Kidney (tissue), 14 donors: Measurements from ENCODE around the gene LCN1. TPM values are rescaled to one million over a fixed set of nuclear protein-coding genes. Genes with fewer than 3 reads are reported as not detected.

Experiments
- DNase-seq, 5 donors: peaks; one replicate each; pipeline ENCODE4 v3.0.0-alpha.2; 2013 to 2020
- FAIRE-seq: peaks from 2 replicates; lab custom pipeline; 2012; peaks lifted over from hg19 to GRCh38; lab: Jason Lieb, UNC
- H3K27ac ChIP-seq, 2 donors: one replicate each; pipeline ENCODE4 v1.7.0; 2013; ENCODE audit warnings: low read depth in 2 of 2, low read length in 2 of 2, inconsistent platforms in 1 of 2
- H3K27me3 ChIP-seq: one replicate; pipeline ENCODE4 v1.7.1; 2013; ENCODE audit warnings: low read length, inconsistent platforms; ENCODE audit not compliant: control insufficient read depth, insufficient read depth
- H3K36me3 ChIP-seq, 3 donors: one replicate each; pipeline versions ENCODE4 v1.7.0 to v1.7.1; 2013; ENCODE audit warnings: low read length in 3 of 3, control low read depth in 1 of 3, inconsistent platforms in 1 of 3; ENCODE audit not compliant: insufficient read depth in 3 of 3, control insufficient read depth in 2 of 3
- H3K4me1 ChIP-seq, 3 donors: one replicate each; pipeline versions ENCODE4 v1.7.0 to v1.7.1; 2013; ENCODE audit warnings: low read length in 3 of 3, inconsistent platforms in 1 of 3, low read depth in 1 of 3; ENCODE audit not compliant: control insufficient read depth in 2 of 3, insufficient read depth in 2 of 3
- H3K4me3 ChIP-seq, 3 donors: one replicate each; pipeline versions ENCODE4 v1.7.0 to v1.8.1; 2013; ENCODE audit warnings: low read length in 3 of 3, control low read depth in 1 of 3, inconsistent platforms in 1 of 3
- H3K9ac ChIP-seq, 3 donors: one replicate each; pipeline versions ENCODE4 v1.7.0 to v1.7.1; 2013; ENCODE audit warnings: low read length in 3 of 3, control low read depth in 1 of 3, inconsistent platforms in 1 of 3
- H3K9me3 ChIP-seq, 3 donors: one replicate each; pipeline versions ENCODE4 v1.7.0 to v1.7.1; 2013; ENCODE audit warnings: low read length in 3 of 3, control low read depth in 1 of 3, inconsistent platforms in 1 of 3; ENCODE audit not compliant: control insufficient read depth in 2 of 3, insufficient read depth in 1 of 3
- CTCF ChIP-seq: IDR thresholded peaks from 3 replicates; pipeline ENCODE4 v1.5.1; 2012; ENCODE audit warnings: mild to moderate bottlenecking, moderate library complexity, borderline replicate concordance; ENCODE audit not compliant: insufficient read depth; ENCODE audit errors: extremely low read depth
- intact Hi-C: fragments of 100-400 bp; cut with DNase I; formaldehyde crosslinking; loops from one replicate; pipeline ENCODE4 v1.11.1; 2022
- polyA plus RNA-seq: library from polyadenylated mRNA; stranded (reverse); fragments of 350-450 nt; fragmentation: Illumina TruSeq; extraction: RNeasy Lipid Tissue Mini Kit (QIAGEN cat#74804); gene quantifications from one replicate; pipeline ENCODE4 v1.2.3, GENCODE V29; 2014; ENCODE audit warnings: low read depth, low replicate concordance; ENCODE audit not compliant: insufficient read depth
- total RNA-seq: library from RNA; stranded (reverse); fragmentation: NEBNext Ultra II Directional; extraction: Animal tissue kit (Norgen Biotek cat#: 25700); gene quantifications from one replicate; pipeline ENCODE4 v1.2.1, GENCODE V29; 2021
- donor health status: control.
- donor health status: control.
- donor health status: control.
- donor health status: control.
- donor health status: control.
- donor health status: DM: yes; HTN: yes; CAD: no.
- donor health status: Normal renal cell carcinoma (clear cell type).

Gene LCN1
- total and polyA plus RNA-seq, 2 donors from 2014 or later, result not detected

- no peak for FAIRE-seq
These were observed 4.9 kb upstream of the LCN1 start for GRCh38 chr9:135516132-135516860.

GRCh38 chr9:135517407-135517822, 3.8 kb upstream of the LCN1 start:
- intact Hi-C loops, result no loop called here
- DNase-seq, result no peak
- TF ChIP-seq CTCF, result no peak
- FAIRE-seq, result no peak
- Histone ChIP-seq H3K27me3 (no peaks in the 10 kb centered on the region), H3K4me1 (no peaks in the 10 kb centered on the region), H3K27ac (no peak overlapping the region), H3K9ac (no peak overlapping the region), H3K36me3 (no peaks in the 10 kb centered on the region), H3K9me3 (no peaks in the 10 kb centered on the region), H3K4me3 (no peak overlapping the region)

More at GRCh38 chr9:135516132-135516860, 4.9 kb upstream of the LCN1 start:
- H3K9ac ChIP-seq, result no peak overlapping the region
- H3K4me3 ChIP-seq, result no peak overlapping the region
- H3K9me3 ChIP-seq, result no peaks in the 10 kb centered on the region
- H3K4me1 ChIP-seq, result no peaks in the 10 kb centered on the region
- no peak for DNase-seq
- intact Hi-C loops, result no loop called here
- H3K27me3 ChIP-seq, result no peaks in the 10 kb centered on the region
- TF ChIP-seq CTCF, result no peak
- H3K36me3 ChIP-seq, result no peaks in the 10 kb centered on the region
- no peak overlapping the region for H3K27ac ChIP-seq

GRCh38 chr9:135519179-135519971, 1.9 kb upstream of the LCN1 start:
- Histone ChIP-seq H3K4me1 (no peaks in the 10 kb centered on the region), H3K9ac (no peak overlapping the region), H3K4me3 (peak overlapping the region in 1 of 3 donors; percentile 30), H3K9me3 (no peaks in the 10 kb centered on the region), H3K27me3 (no peaks in the 10 kb centered on the region), H3K27ac (no peak overlapping the region), H3K36me3 (no peaks in the 10 kb centered on the region)
- TF ChIP-seq CTCF, result no peak
- intact Hi-C loops, result no loop called here
- FAIRE-seq (no peak), DNase-seq (no peak)
